ENCODE measurements around the gene PINLYP.
"Not testable (repeated sequence)": the region's sequence is repeated elsewhere in the genome, so short reads cannot be mapped to it uniquely, and the experiment has no call there.

The PINLYP gene

GRCh38 chr19:43578787-43579186, 3.2 kb downstream of the PINLYP start:
- H3K4me3 ChIP-seq (ENCODE audit: low read depth, low read length): no peak overlapping the region

- H3K4me3 ChIP-seq (ENCODE audit: low read depth, low read length): no peak overlapping the region
These were observed 5.9 kb downstream of the PINLYP start for GRCh38 chr19:43581467-43581866.

GRCh38 chr19:43582495-43582894, 6.9 kb downstream of the PINLYP start:
- no peak overlapping the region for H3K4me3 ChIP-seq (ENCODE audit: low read depth, low read length)

GRCh38 chr19:43584484-43584883, 8.9 kb downstream of the PINLYP start:
- no peak overlapping the region for H3K4me3 ChIP-seq (ENCODE audit: low read depth, low read length)

GRCh38 chr19:43586346-43586745, 10.7 kb downstream of the PINLYP start:
- H3K4me3 ChIP-seq (ENCODE audit: low read depth, low read length): no peak overlapping the region

- not testable (repeated sequence) for H3K4me3 ChIP-seq (ENCODE audit: low read depth, low read length)
These were observed 11.4 kb downstream of the PINLYP start for GRCh38 chr19:43587029-43587428.

- H3K4me3 ChIP-seq (ENCODE audit: low read depth, low read length): no peak overlapping the region
These were observed 13.7 kb downstream of the PINLYP start for GRCh38 chr19:43589277-43589676.

- H3K4me3 ChIP-seq (ENCODE audit: low read depth, low read length): no peak overlapping the region
These were observed 14.1 kb downstream of the PINLYP start for GRCh38 chr19:43589678-43590077.

- H3K4me3 ChIP-seq (ENCODE audit: low read depth, low read length): no peak overlapping the region
These were observed 16.5 kb downstream of the PINLYP start for GRCh38 chr19:43591904-43592772.

GRCh38 chr19:43592800-43593350, 17.3 kb downstream of the PINLYP start:
- no peak overlapping the region for H3K4me3 ChIP-seq (ENCODE audit: low read depth, low read length)

GRCh38 chr19:43594081-43594697, 18.6 kb downstream of the PINLYP start:
- H3K4me3 ChIP-seq (ENCODE audit: low read depth, low read length): no peak overlapping the region

- H3K4me3 ChIP-seq (ENCODE audit: low read depth, low read length): peak overlapping the region; percentile 78
These were observed 19.4 kb downstream of the PINLYP start for GRCh38 chr19:43594710-43595604.

- peak overlapping the region; percentile 78 for H3K4me3 ChIP-seq (ENCODE audit: low read depth, low read length)
These were observed 20.0 kb downstream of the PINLYP start for GRCh38 chr19:43595605-43595998.

- peak within 1 kb of the TSS; percentile 88 for H3K4me3 ChIP-seq (ENCODE audit: low read depth, low read length)
These were observed 20.6 kb downstream of the PINLYP start, which contains the start of the genes IRGQ and ZNF576 for GRCh38 chr19:43595999-43596841. TSS of gene IRGQ (minus strand) at chr19:43596134. CDS start at chr19:43595338, 796 bp downstream. TSS of gene ZNF576 (plus strand) at chr19:43596595. CDS start at chr19:43597109, 514 bp downstream.

- peak overlapping the region; percentile 88 for H3K4me3 ChIP-seq (ENCODE audit: low read depth, low read length)
These were observed 21.4 kb downstream of the PINLYP start for GRCh38 chr19:43596842-43597461.

GRCh38 chr19:43597876-43598275, 22.3 kb downstream of the PINLYP start:
- no peak overlapping the region for H3K4me3 ChIP-seq (ENCODE audit: low read depth, low read length)

- no peak overlapping the region for H3K4me3 ChIP-seq (ENCODE audit: low read depth, low read length)
These were observed 23.0 kb downstream of the PINLYP start for GRCh38 chr19:43598445-43599240.

GRCh38 chr19:43599635-43600295, 24.2 kb downstream of the PINLYP start:
- no peak overlapping the region for H3K4me3 ChIP-seq (ENCODE audit: low read depth, low read length)

Data from iPS-11a (cell line).